Activated naive CD8-positive, alpha-beta T cell treated with anti-CD3 and anti-CD28 coated beads, Interleukin-2, amount 50 U/mL, for 16 hours (primary cell): ENCODE data around the gene MRC2.

ENCODE experiments used
- DNase-seq: peaks from one replicate; pipeline ENCODE4 v3.0.0-alpha.2; 2020; ENCODE audit warnings: low read depth, low spot score

Gene MRC2

DNA sequence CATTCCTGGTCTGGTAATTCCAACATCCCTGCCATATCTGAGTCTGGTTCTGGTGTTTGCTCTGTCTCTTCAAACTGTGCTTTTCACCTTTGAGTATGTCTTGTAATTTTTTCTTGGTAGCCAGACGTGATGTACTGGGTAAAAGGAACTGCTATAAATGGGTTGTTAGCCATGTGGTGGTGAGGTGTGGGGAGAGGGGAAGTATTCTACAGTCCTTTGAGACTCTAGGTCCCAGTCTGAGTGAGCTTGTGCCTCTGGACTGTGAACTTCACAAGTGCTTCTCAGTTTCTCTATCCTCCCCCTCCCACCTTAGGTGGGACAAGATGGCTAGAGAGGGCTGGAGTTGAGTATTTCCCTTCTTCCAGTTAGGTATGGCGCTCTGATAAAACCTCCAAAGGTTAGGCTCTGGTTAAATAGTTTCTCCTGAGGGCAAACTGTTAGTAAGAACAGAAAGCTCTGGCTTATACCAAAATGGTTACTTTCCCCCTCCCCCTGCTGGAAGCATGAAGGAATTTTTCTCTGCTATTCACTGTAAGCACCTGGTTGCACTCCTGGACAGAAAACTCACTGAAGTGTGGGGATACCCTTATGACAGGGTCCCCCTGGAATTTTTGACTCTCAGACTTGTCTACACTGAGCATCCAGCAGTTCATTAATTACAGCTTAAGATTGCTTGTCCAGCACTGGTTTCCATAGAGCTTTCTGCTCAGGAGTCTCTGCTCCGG is 92.8 kb downstream of the MRC2 start:
- no peak for DNase-seq

DNA sequence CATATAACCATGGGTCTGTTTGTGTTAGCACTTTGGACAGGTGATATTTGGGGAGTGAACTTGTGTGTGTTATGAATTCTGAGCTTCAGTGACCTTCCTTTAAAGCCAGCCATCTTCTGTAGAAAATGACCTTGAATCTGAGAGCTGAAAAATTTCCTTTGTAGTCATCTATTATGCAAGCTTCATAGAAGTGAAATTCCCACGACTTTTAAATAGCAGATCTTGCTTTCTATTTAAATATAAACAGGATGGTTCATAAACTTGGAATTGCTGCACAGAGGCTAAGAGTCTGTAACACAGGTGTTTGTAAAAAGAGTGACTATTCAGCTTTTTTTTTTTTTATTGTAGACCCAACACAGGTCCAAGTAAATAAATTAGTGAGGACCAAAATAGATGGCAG is 95.2 kb downstream of the MRC2 start:
- DNase-seq = no peak

DNA sequence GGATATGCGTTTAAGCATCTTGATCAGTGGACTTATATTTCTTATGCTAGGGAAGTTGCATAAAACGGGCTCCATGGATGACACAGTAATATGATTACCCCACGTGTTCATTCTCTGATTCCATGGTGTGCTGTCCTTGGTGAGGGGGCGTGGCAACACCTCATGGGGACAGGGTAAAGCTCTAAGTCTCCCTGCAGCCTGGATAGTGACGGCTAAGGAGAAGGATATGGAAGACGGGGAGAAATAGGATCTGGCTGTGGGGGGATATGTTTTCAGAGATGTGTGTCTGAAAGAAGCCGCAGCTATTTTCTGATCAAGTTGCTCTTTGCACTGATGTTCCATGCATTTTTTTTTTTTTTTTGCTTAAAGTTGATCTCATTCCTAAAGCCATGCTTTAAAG is 96.4 kb downstream of the MRC2 start:
- no peak for DNase-seq

DNA sequence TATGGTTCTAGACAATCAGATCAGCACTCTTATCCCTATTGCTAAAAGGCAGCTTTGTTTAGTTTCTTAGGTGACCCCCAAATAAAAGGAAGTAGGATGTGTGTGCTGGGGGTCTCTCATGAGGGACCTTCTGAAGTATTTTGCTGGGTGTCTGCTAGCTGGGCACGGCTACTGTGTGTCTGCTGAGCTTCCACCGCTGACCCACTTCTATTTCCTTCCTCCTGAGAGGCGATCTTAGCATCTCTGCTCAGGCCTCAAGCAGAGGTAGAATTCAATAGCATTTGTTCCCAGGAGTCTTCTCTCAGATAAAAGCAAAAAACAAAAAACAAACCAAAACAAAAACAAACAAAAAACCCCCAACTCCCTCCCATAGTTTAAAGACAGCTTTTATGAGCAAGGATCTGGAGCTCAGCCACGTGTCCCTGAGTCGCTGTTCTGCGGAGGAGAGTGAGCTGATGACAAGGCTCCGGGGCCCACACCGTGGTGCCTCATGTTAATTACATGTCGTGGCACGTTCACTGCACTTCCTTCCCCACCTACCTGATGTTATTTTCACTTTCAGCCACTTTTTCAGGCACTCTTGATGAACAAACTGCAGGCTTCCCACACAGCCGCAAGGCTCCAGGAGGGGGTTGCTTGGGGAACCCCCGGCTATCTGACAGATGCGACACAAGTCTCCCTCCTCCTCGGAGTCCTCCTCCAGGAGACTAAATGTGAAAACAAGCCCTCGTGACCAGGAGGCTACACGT is 97.1 kb downstream of the MRC2 start:
- DNase-seq = peak; percentile 66

GRCh38 chr17:62725791-62726249 is 98.3 kb downstream of the MRC2 start:
- no peak for DNase-seq

DNA sequence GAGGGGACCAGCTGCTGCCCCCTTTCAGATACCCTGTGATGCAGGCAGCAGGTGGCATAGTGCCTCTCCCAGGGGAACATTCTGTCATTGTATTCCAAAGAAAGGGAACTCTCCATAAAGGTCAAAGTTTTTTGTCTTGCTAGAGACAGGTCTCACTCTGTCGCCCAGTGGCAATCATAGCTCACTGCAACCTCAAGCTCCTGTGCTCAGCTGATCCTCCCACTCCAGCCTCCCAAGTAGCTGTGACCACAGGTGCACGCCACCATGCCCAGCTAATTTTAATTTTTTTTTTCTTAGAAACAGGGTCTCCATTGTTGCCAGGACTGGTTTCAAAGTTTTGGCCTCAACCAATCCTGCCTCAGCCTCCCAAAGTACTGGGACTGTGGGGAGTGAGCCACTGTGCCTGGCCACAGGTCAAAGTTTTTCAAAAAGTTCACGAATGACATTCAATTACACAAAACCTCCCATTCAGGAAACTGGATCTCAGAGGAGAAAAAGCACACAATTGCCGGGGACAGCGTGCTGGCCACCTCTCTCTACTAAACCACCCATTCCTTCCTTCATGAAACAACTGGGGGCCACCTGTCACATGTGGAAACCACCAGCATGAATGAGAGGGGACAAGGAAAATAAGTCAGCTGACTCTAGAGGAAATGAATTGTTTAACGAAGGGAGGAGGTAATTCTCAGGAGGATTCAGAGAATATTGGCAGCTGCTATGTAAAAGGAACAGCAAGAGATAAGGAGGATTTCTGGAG is 100.6 kb downstream of the MRC2 start:
- DNase-seq = no peak

GRCh38 chr17:62732125-62732524 is 104.7 kb downstream of the MRC2 start:
- DNase-seq = no peak

- no peak for DNase-seq
Measured at GRCh38 chr17:62735044-62735651, 107.7 kb downstream of the MRC2 start.

- DNase-seq = no peak
Measured at GRCh38 chr17:62737513-62737912, 110.0 kb downstream of the MRC2 start.

GRCh38 chr17:62738281-62738680 is 110.8 kb downstream of the MRC2 start:
- DNase-seq = no peak

DNA sequence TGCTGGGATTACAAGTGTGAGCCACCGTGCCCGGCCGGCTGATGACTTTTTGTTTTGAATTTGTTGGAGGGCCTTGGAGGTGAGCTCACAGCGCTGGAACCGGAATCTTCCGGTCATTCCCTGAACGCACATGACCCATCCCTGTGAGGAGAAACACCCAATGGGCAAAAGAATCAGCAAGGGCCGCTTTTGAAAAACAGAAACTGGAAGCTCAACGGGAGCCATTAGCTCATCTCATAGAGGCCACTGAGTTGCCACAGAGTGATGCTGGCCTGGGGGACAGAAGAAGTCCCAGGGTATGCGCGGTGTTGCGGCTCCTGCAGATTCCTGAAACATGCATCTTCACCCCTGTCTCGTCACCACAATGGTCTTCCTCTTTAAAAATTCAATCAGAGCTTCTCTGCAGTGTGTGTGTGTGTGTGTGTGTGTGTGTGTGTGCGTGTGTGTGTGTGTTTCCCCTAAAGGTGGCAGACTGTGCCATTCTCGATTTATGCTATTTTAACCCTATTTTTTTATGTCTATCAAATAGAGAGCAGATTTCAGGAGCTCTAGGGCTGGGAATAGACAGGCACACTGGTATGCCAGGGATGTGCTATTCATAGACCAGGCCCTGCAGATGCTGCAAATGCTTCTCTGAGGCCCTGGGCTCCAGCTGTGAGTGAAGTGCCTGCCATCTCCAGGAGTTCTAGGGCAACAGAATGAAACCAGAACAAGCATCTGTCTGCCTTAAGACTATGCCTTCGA is 112.3 kb downstream of the MRC2 start:
- DNase-seq = no peak

DNA sequence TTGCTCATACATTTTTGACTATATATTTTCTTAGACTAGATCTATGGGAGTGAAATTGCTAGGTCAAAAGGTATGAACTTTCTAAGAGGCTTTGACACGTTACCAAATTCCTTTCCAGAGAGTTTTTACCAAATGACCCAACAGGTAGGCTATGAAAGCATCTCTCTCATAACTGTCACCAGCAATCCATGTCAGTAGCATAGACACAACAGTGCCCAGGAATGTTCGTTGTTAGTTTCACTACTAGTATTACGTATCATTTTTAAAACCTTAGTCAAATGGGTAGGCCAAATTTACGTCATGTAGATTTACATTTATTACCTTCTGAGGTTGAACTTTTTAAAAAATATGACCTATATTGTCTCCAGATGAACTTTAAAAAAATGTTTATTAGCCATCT is 113.8 kb downstream of the MRC2 start:
- no peak for DNase-seq
